H9 (cell line): Measurements from ENCODE around the gene KCNIP4. TPM values are rescaled to one million over a fixed set of nuclear protein-coding genes. Genes with fewer than 3 reads are reported as not detected.

Experiments used
- DNase-seq: peaks from one replicate; pipeline ENCODE4 v3.0.0-alpha.2; 2017
- H2AFZ ChIP-seq: one replicate; pipeline ENCODE4 v1.6.1; 2013; ENCODE audit warnings: mild to moderate bottlenecking, low read length, control low read depth, moderate library complexity
- H2AK5ac ChIP-seq: 2 replicates; pipeline ENCODE4 v1.6.1; 2013; ENCODE audit warnings: low read length, control low read depth, mixed read lengths; ENCODE audit not compliant: insufficient read length
- H2BK120ac ChIP-seq: one replicate; pipeline ENCODE4 v1.6.1; 2013; ENCODE audit warnings: low read depth, mild to moderate bottlenecking, low read length, control low read depth, inconsistent platforms; ENCODE audit not compliant: poor library complexity, severe bottlenecking
- H2BK12ac ChIP-seq: 2 replicates; pipeline ENCODE4 v1.6.1; 2013; ENCODE audit warnings: low read length, control low read depth, mixed read lengths, low read depth; ENCODE audit not compliant: insufficient read length
- H2BK15ac ChIP-seq: 2 replicates; pipeline ENCODE4 v1.6.1; 2013; ENCODE audit warnings: low read depth, low read length, control low read depth
- H2BK20ac ChIP-seq: one replicate; pipeline ENCODE4 v1.6.1; 2013; ENCODE audit warnings: low read depth, mild to moderate bottlenecking, low read length, control low read depth, inconsistent platforms; ENCODE audit not compliant: poor library complexity, severe bottlenecking
- H2BK5ac ChIP-seq: 2 replicates; pipeline ENCODE4 v1.6.1; 2013; ENCODE audit warnings: low read length, control low read depth, mixed read lengths; ENCODE audit not compliant: insufficient read length
- H3K14ac ChIP-seq: 2 replicates; pipeline ENCODE4 v1.6.1; 2013; ENCODE audit warnings: low read length, control low read depth; ENCODE audit not compliant: insufficient read depth
- H3K18ac ChIP-seq: 2 replicates; pipeline ENCODE4 v1.6.1; 2013; ENCODE audit warnings: low read depth, mild to moderate bottlenecking, mixed read lengths, low read length, control low read depth; ENCODE audit not compliant: insufficient read length
- H3K23ac ChIP-seq: 2 replicates; pipeline ENCODE4 v1.6.1; 2013; ENCODE audit warnings: low read length, control low read depth, mixed read lengths, low read depth; ENCODE audit not compliant: insufficient read length
- H3K23me2 ChIP-seq: 2 replicates; pipeline ENCODE4 v1.6.1; 2013; ENCODE audit warnings: low read depth, mild to moderate bottlenecking, mixed read lengths, low read length, control low read depth; ENCODE audit not compliant: insufficient read length, poor library complexity, severe bottlenecking
- H3K27ac ChIP-seq: 2 replicates; pipeline ENCODE4 v1.5.1; 2013; ENCODE audit warnings: low read length, control low read depth, mixed read lengths, low read depth; ENCODE audit not compliant: insufficient read length
- H3K27me3 ChIP-seq: 2 replicates; pipeline ENCODE4 v1.6.1; 2013; ENCODE audit warnings: low read length, control low read depth, inconsistent platforms; ENCODE audit not compliant: insufficient read depth
- H3K4ac ChIP-seq: 2 replicates; pipeline ENCODE4 v1.6.1; 2013; ENCODE audit warnings: low read depth, mild to moderate bottlenecking, control low read depth, inconsistent platforms, low read length, moderate library complexity
- H3K4me1 ChIP-seq: 2 replicates; pipeline ENCODE4 v1.6.1; 2013; ENCODE audit warnings: low read length, control low read depth, inconsistent platforms; ENCODE audit not compliant: insufficient read depth
- H3K4me2 ChIP-seq: 2 replicates; pipeline ENCODE4 v1.6.1; 2013; ENCODE audit warnings: low read length, control low read depth, mixed read lengths; ENCODE audit not compliant: insufficient read length, insufficient read depth
- H3K56ac ChIP-seq: 2 replicates; pipeline ENCODE4 v1.6.1; 2013; ENCODE audit warnings: low read depth, mild to moderate bottlenecking, mixed read lengths, low read length, control low read depth; ENCODE audit not compliant: insufficient read length
- H3K79me1 ChIP-seq: 2 replicates; pipeline ENCODE4 v1.6.1; 2013; ENCODE audit warnings: low read depth, mild to moderate bottlenecking, moderate library complexity, low read length, control low read depth, inconsistent platforms; ENCODE audit not compliant: insufficient read depth, poor library complexity, severe bottlenecking
- H3K79me2 ChIP-seq: 2 replicates; pipeline ENCODE4 v1.6.1; 2013; ENCODE audit warnings: low read length, control low read depth, inconsistent platforms; ENCODE audit not compliant: insufficient read depth
- H3K9ac ChIP-seq: 2 replicates; pipeline ENCODE4 v1.6.1; 2013; ENCODE audit warnings: low read length, control low read depth, mixed read lengths; ENCODE audit not compliant: insufficient read length; ENCODE audit errors: extremely low read depth
- H3K9me3 ChIP-seq: one replicate; pipeline ENCODE4 v1.6.1; 2013; ENCODE audit warnings: low read depth, low read length, inconsistent platforms; ENCODE audit not compliant: control insufficient read depth
- H3T11ph ChIP-seq: one replicate; pipeline ENCODE4 v1.6.1; 2013; ENCODE audit warnings: mild to moderate bottlenecking, low read length, control low read depth, inconsistent platforms
- H4K20me1 ChIP-seq: one replicate; pipeline ENCODE4 v1.6.1; 2013; ENCODE audit not compliant: control insufficient read depth, insufficient read length, insufficient read depth
- H4K5ac ChIP-seq: 2 replicates; pipeline ENCODE4 v1.6.1; 2013; ENCODE audit warnings: low read depth, mild to moderate bottlenecking, mixed read lengths, low read length, control low read depth; ENCODE audit not compliant: insufficient read length
- H4K8ac ChIP-seq: replicated peaks from 2 replicates; pipeline ENCODE4 v1.6.1; 2013; ENCODE audit warnings: low read length, control low read depth, mixed read lengths, low read depth; ENCODE audit not compliant: insufficient read length
- H4K91ac ChIP-seq: 2 replicates; pipeline ENCODE4 v1.6.1; 2013; ENCODE audit warnings: low read depth, mild to moderate bottlenecking, moderate library complexity, mixed read lengths, low read length, control low read depth; ENCODE audit not compliant: insufficient read length
- H3K27ac Mint-ChIP-seq, 3 experiments: 2 replicates in 2 of 3; 3 replicates in 1 of 3; pipeline ENCODE4 v1.8.0; 2020 to 2021; ENCODE audit warnings: mixed read lengths in 3 of 3, mild to moderate bottlenecking in 1 of 3, moderate library complexity in 1 of 3
- H3K27me3 Mint-ChIP-seq: 2 replicates; pipeline ENCODE4 v1.8.0; 2021; ENCODE audit warnings: low read depth, mild to moderate bottlenecking, moderate library complexity, mixed read lengths
- H3K36me3 Mint-ChIP-seq, 3 experiments: 2 replicates in 2 of 3; 3 replicates in 1 of 3; pipeline ENCODE4 v1.8.0; 2020 to 2021; ENCODE audit warnings: low read depth in 3 of 3, mixed read lengths in 3 of 3; ENCODE audit not compliant: insufficient read depth in 1 of 3
- H3K4me1 Mint-ChIP-seq, 2 experiments: 2 replicates each; pipeline ENCODE4 v1.8.0; 2020; ENCODE audit warnings: mixed read lengths in 2 of 2
- H3K4me3 Mint-ChIP-seq, 2 experiments: 2 replicates in 1 of 2; 3 replicates in 1 of 2; pipeline ENCODE4 v1.8.0; 2020 to 2021; ENCODE audit warnings: mild to moderate bottlenecking in 2 of 2, mixed read lengths in 2 of 2, moderate library complexity in 1 of 2
- H3K9me3 Mint-ChIP-seq, 2 experiments: 2 replicates in 1 of 2; 3 replicates in 1 of 2; pipeline ENCODE4 v1.8.0; 2020; ENCODE audit warnings: mild to moderate bottlenecking in 2 of 2, mixed read lengths in 2 of 2, moderate library complexity in 1 of 2
- CTCF ChIP-seq: fragments of 200-600 bp; sonication (generic); conservative IDR thresholded peaks from 3 replicates; pipeline ENCODE4 v1.8.0; 2021; ENCODE audit warnings: antibody characterized with exemption, mild to moderate bottlenecking
- WGBS: extraction: QIAGEN DNeasy Blood & Tissue Kit; methylation state at CpG from one replicate; pipeline ENCODE4 v1.1.7; 2013; ENCODE audit warnings: missing lambda C conversion rate, low lambda C conversion rate, mixed read lengths; ENCODE audit not compliant: insufficient read length; ENCODE audit errors: extremely low coverage; 5-methylcytosine and 5-hydroxymethylcytosine counted together
- total RNA-seq: library from RNA; stranded (reverse); gene quantifications from 2 replicates; pipeline ENCODE4 v1.2.1, GENCODE V29; 2021

The KCNIP4 gene
- total RNA-seq, 1 experiment from 2014 or later: not detected

GRCh38 chr4:21092531-21092930 is 856.0 kb downstream of the KCNIP4 start:
- H3K23me2 ChIP-seq: no peaks in the 10 kb centered on the region
- H3K79me2 ChIP-seq: no peaks in the 10 kb centered on the region
- no peaks in the 10 kb centered on the region for H3K79me1 ChIP-seq
- Mint-ChIP-seq H3K27ac (no peak overlapping the region), H3K27me3 (no peaks in the 10 kb centered on the region), H3K4me3 (no peak overlapping the region), H3K9me3 (no peaks in the 10 kb centered on the region), H3K4me1 (no peaks in the 10 kb centered on the region), H3K36me3 (no peaks in the 10 kb centered on the region)
- no peak overlapping the region for H3K56ac ChIP-seq
- WGBS: no CpG with 5 or more reads among the region's 1 CpG
- DNase-seq: no peak
- no peak overlapping the region for H2BK5ac ChIP-seq
- H3K4me1 ChIP-seq: no peaks in the 10 kb centered on the region
- no peak overlapping the region for H2BK12ac ChIP-seq
- no peak overlapping the region for H2AFZ ChIP-seq
- no peak overlapping the region for H2BK15ac ChIP-seq
- no peak for TF ChIP-seq CTCF
- H4K91ac ChIP-seq: no peak overlapping the region
- no peak overlapping the region for H3K4ac ChIP-seq
- no peak overlapping the region for H4K5ac ChIP-seq
- H3K4me2 ChIP-seq: no peak overlapping the region
- no peak overlapping the region for H2BK120ac ChIP-seq
- H2AK5ac ChIP-seq: no peak overlapping the region
- H4K20me1 ChIP-seq: no peaks in the 10 kb centered on the region
- no peaks in the 10 kb centered on the region for H3K27me3 ChIP-seq
- no peak overlapping the region for H3K14ac ChIP-seq
- H3K9me3 ChIP-seq: no peaks in the 10 kb centered on the region
- no peak overlapping the region for H3T11ph ChIP-seq
- no peak overlapping the region for H3K27ac ChIP-seq
- H3K9ac ChIP-seq: no peak overlapping the region
- no peak overlapping the region for H2BK20ac ChIP-seq
- no peak overlapping the region for H3K18ac ChIP-seq
- no peak overlapping the region for H4K8ac ChIP-seq
- no peak overlapping the region for H3K23ac ChIP-seq
